Kidney (tissue), 14 donors: ENCODE measurements around the gene DIAPH3. TPM values are rescaled to one million over a fixed set of nuclear protein-coding genes. Genes with fewer than 3 reads are reported as not detected.

Experiments
- DNase-seq, 5 donors: peaks; one replicate each; pipeline ENCODE4 v3.0.0-alpha.2; 2013 to 2020
- FAIRE-seq: peaks from 2 replicates; lab custom pipeline; 2012; peaks lifted over from hg19 to GRCh38; lab: Jason Lieb, UNC
- H3K27ac ChIP-seq, 2 donors: one replicate each; pipeline ENCODE4 v1.7.0; 2013; ENCODE audit warnings: low read depth in 2 of 2, low read length in 2 of 2, inconsistent platforms in 1 of 2
- H3K27me3 ChIP-seq: one replicate; pipeline ENCODE4 v1.7.1; 2013; ENCODE audit warnings: low read length, inconsistent platforms; ENCODE audit not compliant: control insufficient read depth, insufficient read depth
- H3K36me3 ChIP-seq, 3 donors: one replicate each; pipeline versions ENCODE4 v1.7.0 to v1.7.1; 2013; ENCODE audit warnings: low read length in 3 of 3, control low read depth in 1 of 3, inconsistent platforms in 1 of 3; ENCODE audit not compliant: insufficient read depth in 3 of 3, control insufficient read depth in 2 of 3
- H3K4me1 ChIP-seq, 3 donors: one replicate each; pipeline versions ENCODE4 v1.7.0 to v1.7.1; 2013; ENCODE audit warnings: low read length in 3 of 3, inconsistent platforms in 1 of 3, low read depth in 1 of 3; ENCODE audit not compliant: control insufficient read depth in 2 of 3, insufficient read depth in 2 of 3
- H3K4me3 ChIP-seq, 3 donors: one replicate each; pipeline versions ENCODE4 v1.7.0 to v1.8.1; 2013; ENCODE audit warnings: low read length in 3 of 3, control low read depth in 1 of 3, inconsistent platforms in 1 of 3
- H3K9ac ChIP-seq, 3 donors: one replicate each; pipeline versions ENCODE4 v1.7.0 to v1.7.1; 2013; ENCODE audit warnings: low read length in 3 of 3, control low read depth in 1 of 3, inconsistent platforms in 1 of 3
- H3K9me3 ChIP-seq, 3 donors: one replicate each; pipeline versions ENCODE4 v1.7.0 to v1.7.1; 2013; ENCODE audit warnings: low read length in 3 of 3, control low read depth in 1 of 3, inconsistent platforms in 1 of 3; ENCODE audit not compliant: control insufficient read depth in 2 of 3, insufficient read depth in 1 of 3
- CTCF ChIP-seq: IDR thresholded peaks from 3 replicates; pipeline ENCODE4 v1.5.1; 2012; ENCODE audit warnings: mild to moderate bottlenecking, moderate library complexity, borderline replicate concordance; ENCODE audit not compliant: insufficient read depth; ENCODE audit errors: extremely low read depth
- intact Hi-C: fragments of 100-400 bp; cut with DNase I; formaldehyde crosslinking; loops from one replicate; pipeline ENCODE4 v1.11.1; 2022
- polyA plus RNA-seq: library from polyadenylated mRNA; stranded (reverse); fragments of 350-450 nt; fragmentation: Illumina TruSeq; extraction: RNeasy Lipid Tissue Mini Kit (QIAGEN cat#74804); gene quantifications from one replicate; pipeline ENCODE4 v1.2.3, GENCODE V29; 2014; ENCODE audit warnings: low read depth, low replicate concordance; ENCODE audit not compliant: insufficient read depth
- total RNA-seq: library from RNA; stranded (reverse); fragmentation: NEBNext Ultra II Directional; extraction: Animal tissue kit (Norgen Biotek cat#: 25700); gene quantifications from one replicate; pipeline ENCODE4 v1.2.1, GENCODE V29; 2021
- donor health status: control.
- donor health status: control.
- donor health status: control.
- donor health status: control.
- donor health status: control.
- donor health status: DM: yes; HTN: yes; CAD: no.
- donor health status: Normal renal cell carcinoma (clear cell type).

The DIAPH3 gene
- total and polyA plus RNA-seq, 2 donors from 2014 or later, result 2.0 to 2.7 TPM

GRCh38 chr13:60035874-60036273 is 127.9 kb downstream of the DIAPH3 start:
- FAIRE-seq (no peak), DNase-seq (no peak)
- H3K27ac ChIP-seq, result no peak overlapping the region
- no peaks in the 10 kb centered on the region for H3K27me3 ChIP-seq
- no peak overlapping the region for H3K4me3 ChIP-seq
- no peaks in the 10 kb centered on the region for H3K9me3 ChIP-seq
- no peaks in the 10 kb centered on the region for H3K4me1 ChIP-seq
- intact Hi-C loops, result no loop called here
- TF ChIP-seq CTCF, result no peak
- H3K9ac ChIP-seq, result no peak overlapping the region
- no peaks in the 10 kb centered on the region for H3K36me3 ChIP-seq

- H3K27me3 ChIP-seq, result no peaks in the 10 kb centered on the region
- intact Hi-C loops, result no loop called here
- no peak for FAIRE-seq
- H3K9ac ChIP-seq, result no peak overlapping the region
- H3K4me1 ChIP-seq, result no peaks in the 10 kb centered on the region
- no peak for TF ChIP-seq CTCF
- DNase-seq, result no peak
- H3K36me3 ChIP-seq, result no peaks in the 10 kb centered on the region
- H3K9me3 ChIP-seq, result no peaks in the 10 kb centered on the region
- no peak overlapping the region for H3K27ac ChIP-seq
- no peak overlapping the region for H3K4me3 ChIP-seq
Measured at GRCh38 chr13:60032851-60033250, 130.9 kb downstream of the DIAPH3 start.

GRCh38 chr13:60028021-60028420 is 135.7 kb downstream of the DIAPH3 start:
- H3K36me3 ChIP-seq, result no peaks in the 10 kb centered on the region
- H3K27me3 ChIP-seq, result no peaks in the 10 kb centered on the region
- no peak overlapping the region for H3K4me3 ChIP-seq
- TF ChIP-seq CTCF, result no peak
- H3K4me1 ChIP-seq, result no peaks in the 10 kb centered on the region
- intact Hi-C loops, result no loop called here
- no peak for DNase-seq
- no peak for FAIRE-seq
- H3K27ac ChIP-seq, result no peak overlapping the region
- H3K9me3 ChIP-seq, result no peaks in the 10 kb centered on the region
- H3K9ac ChIP-seq, result no peak overlapping the region

GRCh38 chr13:60026286-60026685 is 137.4 kb downstream of the DIAPH3 start:
- Histone ChIP-seq H3K4me1 (no peaks in the 10 kb centered on the region), H3K36me3 (no peaks in the 10 kb centered on the region), H3K9me3 (no peaks in the 10 kb centered on the region), H3K4me3 (no peak overlapping the region), H3K27me3 (no peaks in the 10 kb centered on the region), H3K9ac (no peak overlapping the region), H3K27ac (no peak overlapping the region)
- FAIRE-seq (no peak), DNase-seq (no peak)
- intact Hi-C loops, result no loop called here
- TF ChIP-seq CTCF, result no peak
